Karpas-422 (cell line): ENCODE results near the gene URM1. TPM values are rescaled to one million over a fixed set of nuclear protein-coding genes. Genes with fewer than 3 reads are reported as not detected.

Experiments
- DNase-seq: peaks from one replicate; pipeline ENCODE4 v3.0.0-alpha.2; 2015
- H2AFZ ChIP-seq: fragments of 200-600 bp; sonication (generic); 2 replicates; pipeline ENCODE4 v1.6.1; 2014; ENCODE audit warnings: antibody characterized with exemption, low read length, mixed read lengths
- H3K27ac ChIP-seq: fragments of 200-600 bp; sonication (generic); 2 replicates; pipeline ENCODE4 v1.5.1; 2014; ENCODE audit warnings: mild to moderate bottlenecking, low read length, moderate library complexity
- H3K27me3 ChIP-seq: fragments of 200-600 bp; sonication (generic); 2 replicates; pipeline ENCODE4 v1.6.1; 2014; ENCODE audit warnings: low read length, mixed read lengths
- H3K36me3 ChIP-seq: fragments of 200-600 bp; sonication (generic); 2 replicates; pipeline ENCODE4 v1.6.1; 2014; ENCODE audit warnings: low read length, mixed read lengths; ENCODE audit not compliant: insufficient read depth
- H3K4me1 ChIP-seq: fragments of 200-600 bp; sonication (generic); 2 replicates; pipeline ENCODE4 v1.6.1; 2014; ENCODE audit warnings: mild to moderate bottlenecking, low read length, mixed read lengths
- H3K4me2 ChIP-seq: fragments of 200-600 bp; sonication (generic); 2 replicates; pipeline ENCODE4 v1.6.1; 2014; ENCODE audit warnings: low read length, low read depth, mild to moderate bottlenecking; ENCODE audit not compliant: poor library complexity, severe bottlenecking
- H3K4me3 ChIP-seq: fragments of 200-600 bp; sonication (generic); 2 replicates; pipeline ENCODE4 v1.5.1; 2014; ENCODE audit warnings: mild to moderate bottlenecking, antibody characterized with exemption, low read length, mixed read lengths
- H3K79me2 ChIP-seq: fragments of 200-600 bp; sonication (generic); 2 replicates; pipeline ENCODE4 v1.6.1; 2014; ENCODE audit warnings: mild to moderate bottlenecking, low read length, mixed read lengths
- H3K9ac ChIP-seq: fragments of 200-600 bp; sonication (generic); 2 replicates; pipeline ENCODE4 v1.6.0; 2014; ENCODE audit warnings: low read length
- H3K9me2 ChIP-seq: fragments of 200-600 bp; sonication (generic), shearing (Covaris generic); replicated peaks from 2 replicates; pipeline ENCODE4 v1.6.0; 2014; ENCODE audit warnings: mild to moderate bottlenecking, low read length, moderate library complexity; ENCODE audit not compliant: insufficient read depth
- H3K9me3 ChIP-seq: fragments of 300-700, 200-600 bp; sonication (generic); 2 replicates; pipeline ENCODE4 v1.6.1; 2014; ENCODE audit warnings: low read length, mixed read lengths
- H4K20me1 ChIP-seq: fragments of 200-600 bp; sonication (generic); 2 replicates; pipeline ENCODE4 v1.6.1; 2014; ENCODE audit warnings: mild to moderate bottlenecking, antibody characterized with exemption, low read length, low read depth; ENCODE audit not compliant: insufficient read depth
- total RNA-seq: library from RNA; depleted of rRNA; stranded (reverse); fragments of >200 nt; shearing (Covaris generic); gene quantifications from 2 replicates; pipeline ENCODE4 v1.2.3, GENCODE V29; 2014; ENCODE audit warnings: low replicate concordance

Gene URM1
- total RNA-seq, 1 experiment from 2014 or later: 22.7 TPM

DNA sequence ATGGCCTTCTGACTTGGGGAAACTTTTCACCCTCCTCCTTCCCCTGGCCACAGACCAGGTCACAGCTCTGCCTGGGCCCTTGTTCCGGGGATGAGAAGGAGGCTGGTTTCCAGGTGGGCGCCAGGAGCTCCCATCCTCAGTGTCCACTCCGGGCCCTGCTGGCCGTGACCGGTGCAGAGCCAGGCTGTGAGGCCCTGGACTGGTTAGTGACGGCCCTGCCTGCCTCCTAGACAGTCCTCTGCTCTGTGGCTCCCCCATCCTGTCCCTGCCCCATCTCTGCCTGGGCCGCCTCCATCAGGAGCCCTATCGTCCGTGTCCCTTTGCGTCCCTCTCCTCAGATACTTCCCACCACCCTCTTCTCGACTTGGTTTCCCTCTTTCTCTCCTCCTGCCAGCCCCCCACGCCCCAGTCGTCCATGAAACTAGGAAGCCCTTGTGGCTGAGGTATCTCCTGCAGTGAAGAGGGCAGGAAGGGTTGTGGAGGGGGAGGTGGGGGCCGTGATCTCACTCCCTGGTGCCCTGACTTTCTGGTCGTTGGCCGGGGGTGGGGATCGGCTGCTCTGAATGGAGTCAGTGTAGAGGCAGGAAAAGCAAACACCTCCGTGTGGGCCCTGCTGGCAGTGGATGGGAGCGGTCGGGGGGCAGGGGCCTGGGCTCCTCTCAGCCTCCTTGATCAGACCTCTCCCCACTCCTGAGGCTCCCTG lies 34.1 kb downstream of the URM1 start:
- Histone ChIP-seq H4K20me1 (no peaks in the 10 kb centered on the region), H3K9me2 (no peaks in the 10 kb centered on the region), H3K4me2 (no peak overlapping the region), H3K36me3 (no peaks in the 10 kb centered on the region), H3K79me2 (no peaks in the 10 kb centered on the region), H3K9me3 (no peaks in the 10 kb centered on the region), H3K4me1 (no peaks in the 10 kb centered on the region), H3K9ac (no peak overlapping the region), H3K27me3 (no peaks in the 10 kb centered on the region), H2AFZ (no peak overlapping the region), H3K4me3 (no peak overlapping the region), H3K27ac (no peak overlapping the region)
- no peak for DNase-seq

DNA sequence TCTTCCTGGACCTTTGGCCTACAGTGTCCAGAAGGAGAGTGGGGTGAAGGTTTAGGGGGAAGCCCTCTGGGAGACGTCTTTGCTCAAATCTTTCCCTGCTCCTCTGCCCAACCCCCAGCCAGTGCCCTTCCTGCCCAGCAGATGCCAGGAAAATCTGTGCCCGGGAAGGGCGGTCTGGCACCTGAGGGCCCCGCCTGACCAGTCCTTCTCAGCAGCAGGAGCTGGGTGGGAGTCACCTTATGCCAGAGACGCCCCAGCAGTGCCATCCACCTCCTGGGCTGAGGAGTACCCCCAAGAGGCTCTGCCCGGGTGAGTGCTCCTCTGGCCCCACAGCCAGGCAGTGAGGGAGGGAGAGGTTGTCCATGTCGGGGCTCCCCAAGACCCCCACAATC lies 34.6 kb downstream of the URM1 start:
- Histone ChIP-seq H3K4me2 (no peak overlapping the region), H3K79me2 (no peaks in the 10 kb centered on the region), H4K20me1 (no peaks in the 10 kb centered on the region), H3K9me3 (no peaks in the 10 kb centered on the region), H3K4me3 (no peak overlapping the region), H3K9ac (no peak overlapping the region), H3K9me2 (no peaks in the 10 kb centered on the region), H2AFZ (no peak overlapping the region), H3K27me3 (no peaks in the 10 kb centered on the region), H3K36me3 (no peaks in the 10 kb centered on the region), H3K27ac (no peak overlapping the region), H3K4me1 (no peaks in the 10 kb centered on the region)
- DNase-seq: no peak

DNA sequence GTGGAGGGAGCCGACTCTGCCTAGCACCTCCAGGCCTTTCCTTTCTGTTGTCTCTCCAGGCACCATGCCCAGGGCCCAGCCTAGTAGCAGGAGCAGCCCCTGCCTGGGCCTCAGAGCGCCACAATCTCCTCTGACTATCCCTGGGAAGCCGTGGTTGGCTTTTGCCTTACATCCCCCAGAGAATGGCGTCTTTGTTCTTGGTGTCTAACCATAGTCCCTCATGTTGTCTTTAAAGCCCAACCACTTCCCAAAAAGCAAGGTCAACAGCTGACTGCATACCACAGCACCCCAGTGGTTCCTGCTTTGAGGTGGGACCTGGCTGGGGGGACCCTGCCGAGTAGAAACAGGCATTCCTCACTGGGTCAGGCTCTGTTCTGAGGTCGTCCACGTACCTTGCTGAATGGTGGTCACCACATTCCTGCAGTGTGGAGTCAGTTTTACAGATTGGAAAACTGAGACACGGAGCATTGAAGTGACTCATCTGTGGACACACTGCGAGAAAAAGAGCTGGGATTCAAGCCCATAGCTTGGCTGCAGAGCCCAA lies 35.7 kb downstream of the URM1 start:
- H3K9me3 ChIP-seq: no peaks in the 10 kb centered on the region
- H2AFZ ChIP-seq: 0 out of 2 replicates have a peak overlapping the region, but pooled peaks have one; percentile 36
- no peak overlapping the region for H3K9ac ChIP-seq
- H3K27ac ChIP-seq: no peak overlapping the region
- no peak for DNase-seq
- no peaks in the 10 kb centered on the region for H3K36me3 ChIP-seq
- H3K4me2 ChIP-seq: no peak overlapping the region
- H3K27me3 ChIP-seq: no peaks in the 10 kb centered on the region
- no peak overlapping the region for H3K4me3 ChIP-seq
- no peaks in the 10 kb centered on the region for H3K9me2 ChIP-seq
- no peaks in the 10 kb centered on the region for H3K4me1 ChIP-seq
- no peaks in the 10 kb centered on the region for H3K79me2 ChIP-seq
- no peaks in the 10 kb centered on the region for H4K20me1 ChIP-seq

DNA sequence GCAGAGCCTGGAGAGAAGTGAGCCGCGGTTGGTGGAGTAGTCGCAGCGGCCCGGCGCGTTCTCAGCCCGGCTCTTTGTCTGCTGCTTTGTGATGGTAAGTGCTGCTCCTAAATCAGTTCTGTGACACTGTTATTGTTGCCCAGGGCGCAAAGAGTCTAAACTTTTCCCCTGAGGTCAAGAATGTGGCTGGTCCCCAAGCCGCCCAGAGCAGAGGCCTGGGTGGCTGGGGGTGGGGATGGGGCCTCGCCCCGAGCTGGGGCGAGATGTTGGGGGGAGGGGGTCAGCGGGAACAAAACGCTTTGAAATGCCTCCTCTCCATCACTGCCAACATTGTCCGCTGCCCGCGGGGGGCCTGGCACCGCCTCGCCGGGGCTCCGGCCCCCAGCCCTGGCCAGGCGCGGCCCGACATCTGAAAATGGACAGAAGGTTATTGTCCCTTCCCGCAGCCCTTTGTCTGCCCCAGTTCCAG lies 37.8 kb downstream of the URM1 start:
- no peak overlapping the region for H3K27ac ChIP-seq
- no peak overlapping the region for H3K4me3 ChIP-seq
- no peaks in the 10 kb centered on the region for H3K27me3 ChIP-seq
- no peak for DNase-seq
- H3K79me2 ChIP-seq: no peaks in the 10 kb centered on the region
- H2AFZ ChIP-seq: no peak overlapping the region
- no peaks in the 10 kb centered on the region for H3K9me2 ChIP-seq
- no peaks in the 10 kb centered on the region for H3K9me3 ChIP-seq
- H3K9ac ChIP-seq: no peak overlapping the region
- H3K4me1 ChIP-seq: 0 out of 2 replicates have a peak, but pooled peaks cover 5% of the 10 kb centered on the region
- H3K4me2 ChIP-seq: no peak overlapping the region
- no peaks in the 10 kb centered on the region for H4K20me1 ChIP-seq
- H3K36me3 ChIP-seq: no peaks in the 10 kb centered on the region

DNA sequence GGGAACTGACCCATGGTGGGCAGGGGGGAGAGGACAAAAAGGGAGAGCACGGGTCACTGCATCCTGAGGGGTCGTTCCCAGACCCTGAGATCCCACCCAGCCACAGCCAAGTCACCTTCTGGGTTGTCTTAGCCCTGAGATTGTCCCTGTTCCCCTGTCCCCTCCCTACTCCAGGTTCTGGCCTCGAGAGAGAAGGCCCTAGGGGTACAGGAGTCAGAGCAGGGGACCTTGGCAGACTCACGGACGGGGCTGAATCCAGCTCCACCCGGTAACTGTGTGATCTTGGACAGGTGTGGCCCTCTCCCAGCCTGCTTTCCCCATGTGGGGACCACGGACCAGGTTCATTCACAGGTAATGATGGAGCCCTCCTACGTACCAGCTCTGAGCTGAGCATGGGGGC lies 38.3 kb downstream of the URM1 start:
- H3K27ac ChIP-seq: no peak overlapping the region
- no peak overlapping the region for H3K4me3 ChIP-seq
- no peaks in the 10 kb centered on the region for H3K9me2 ChIP-seq
- H3K9ac ChIP-seq: no peak overlapping the region
- H4K20me1 ChIP-seq: no peaks in the 10 kb centered on the region
- no peak for DNase-seq
- H3K27me3 ChIP-seq: no peaks in the 10 kb centered on the region
- H2AFZ ChIP-seq: no peak overlapping the region
- H3K79me2 ChIP-seq: no peaks in the 10 kb centered on the region
- no peaks in the 10 kb centered on the region for H3K36me3 ChIP-seq
- no peaks in the 10 kb centered on the region for H3K9me3 ChIP-seq
- H3K4me2 ChIP-seq: no peak overlapping the region
- H3K4me1 ChIP-seq: 0 out of 2 replicates have a peak, but pooled peaks cover 5% of the 10 kb centered on the region

DNA sequence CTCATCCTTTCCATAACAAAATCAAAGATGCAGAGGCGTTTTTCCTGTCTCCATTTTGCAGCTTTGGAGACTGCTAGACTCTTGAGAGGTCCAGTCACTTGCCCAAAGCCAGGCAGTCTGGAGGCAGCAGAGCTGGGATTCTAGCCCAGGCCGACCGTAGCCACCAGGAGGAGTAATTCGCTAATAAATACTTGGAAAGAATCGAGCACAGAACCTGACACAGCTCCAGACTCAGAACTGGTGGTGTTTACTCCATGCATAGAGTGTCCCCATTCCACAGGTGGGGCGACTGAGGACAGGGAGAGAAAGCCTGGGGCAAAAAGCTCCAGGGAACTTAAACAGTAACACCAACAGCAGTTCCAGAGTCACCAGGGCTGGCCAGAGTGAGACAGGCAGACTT lies 38.8 kb downstream of the URM1 start:
- Histone ChIP-seq H3K4me3 (no peak overlapping the region), H4K20me1 (no peaks in the 10 kb centered on the region), H3K27ac (no peak overlapping the region), H3K79me2 (no peaks in the 10 kb centered on the region), H3K4me1 (0 out of 2 replicates have a peak, but pooled peaks cover 5% of the 10 kb centered on the region), H3K4me2 (no peak overlapping the region), H3K9me2 (no peaks in the 10 kb centered on the region), H3K27me3 (no peaks in the 10 kb centered on the region), H2AFZ (no peak overlapping the region), H3K9ac (no peak overlapping the region), H3K36me3 (no peaks in the 10 kb centered on the region), H3K9me3 (no peaks in the 10 kb centered on the region)
- DNase-seq: no peak

DNA sequence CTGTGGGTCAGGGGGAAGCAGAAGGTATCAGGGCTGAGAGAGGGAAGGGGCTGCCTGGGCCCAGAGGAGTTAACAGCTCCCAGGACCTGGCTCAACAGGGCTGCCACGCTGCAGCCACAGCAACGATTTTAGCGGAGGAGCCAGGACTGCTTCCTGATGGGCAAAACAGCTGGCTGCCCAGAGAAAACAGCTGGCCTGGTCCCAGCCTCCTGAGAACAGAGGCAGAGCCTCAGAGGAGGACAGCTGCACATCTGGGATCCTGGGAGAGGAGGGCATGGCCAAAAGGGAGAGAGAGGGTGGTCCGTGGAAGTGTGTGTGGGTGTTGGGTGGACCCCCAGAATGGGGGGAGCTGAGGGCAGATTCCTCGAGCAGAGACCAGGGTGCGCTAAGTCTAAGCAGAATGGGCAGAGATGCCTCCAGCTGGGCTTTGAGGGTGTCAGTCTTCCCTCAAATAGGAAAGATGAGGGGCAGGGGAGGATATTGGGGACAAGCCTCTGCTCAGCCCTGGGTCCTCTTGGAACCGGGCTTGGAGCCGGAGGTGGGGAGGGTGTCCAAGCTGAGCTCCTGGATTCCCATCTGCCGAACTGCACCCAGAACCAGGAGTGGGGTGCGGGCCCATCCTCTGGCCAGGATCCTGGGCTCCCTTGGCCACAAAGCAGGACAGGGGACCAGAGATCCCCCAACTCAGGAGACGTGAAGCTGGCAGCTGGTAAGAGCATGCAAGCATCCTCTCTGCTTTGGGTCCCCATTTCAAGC lies 40.4 kb downstream of the URM1 start:
- no peak for DNase-seq
- no peaks in the 10 kb centered on the region for H3K9me3 ChIP-seq
- H3K27me3 ChIP-seq: no peaks in the 10 kb centered on the region
- no peaks in the 10 kb centered on the region for H4K20me1 ChIP-seq
- no peak overlapping the region for H3K4me3 ChIP-seq
- H3K36me3 ChIP-seq: no peaks in the 10 kb centered on the region
- H3K9me2 ChIP-seq: no peaks in the 10 kb centered on the region
- H3K79me2 ChIP-seq: no peaks in the 10 kb centered on the region
- no peak overlapping the region for H3K27ac ChIP-seq
- H2AFZ ChIP-seq: no peak overlapping the region
- no peak overlapping the region for H3K9ac ChIP-seq
- H3K4me1 ChIP-seq: peaks cover 11% of the 10 kb centered on the region
- no peak overlapping the region for H3K4me2 ChIP-seq

DNA sequence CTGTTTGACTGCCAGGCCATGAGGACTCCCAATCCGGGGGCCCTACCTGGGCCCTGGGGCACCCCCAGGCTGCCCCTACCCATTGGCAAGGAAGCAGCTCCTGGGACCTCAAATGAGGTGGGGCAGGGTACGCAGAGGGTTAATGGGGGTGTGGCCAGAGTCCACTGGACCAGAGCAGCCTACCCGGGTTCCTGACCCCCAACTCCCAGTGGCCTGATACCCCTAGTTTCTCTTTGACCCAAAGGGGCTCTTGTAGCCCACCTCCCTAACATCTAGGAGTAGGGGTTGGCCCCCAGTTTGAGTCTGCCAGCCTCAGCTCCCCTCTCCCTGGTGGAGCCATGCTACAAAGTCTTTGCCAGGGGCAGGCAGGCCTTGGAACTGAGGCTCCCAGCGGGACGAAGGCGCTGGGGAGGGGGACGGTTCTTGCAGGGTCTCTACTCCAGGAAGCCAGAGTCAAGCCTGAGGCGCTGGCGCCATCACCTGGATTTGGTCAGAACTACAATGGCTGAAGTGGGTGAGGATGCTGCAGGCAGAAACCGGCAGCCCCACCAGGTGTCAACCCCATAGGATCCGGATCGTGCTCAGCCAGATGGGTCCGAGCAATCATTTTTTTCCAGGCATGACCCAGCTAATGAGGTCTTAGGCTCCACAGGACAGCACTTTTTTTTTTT lies 41.1 kb downstream of the URM1 start:
- no peaks in the 10 kb centered on the region for H3K9me3 ChIP-seq
- H3K9ac ChIP-seq: no peak overlapping the region
- H3K4me1 ChIP-seq: peaks cover 14% of the 10 kb centered on the region
- DNase-seq: peak; percentile 93
- H3K9me2 ChIP-seq: no peaks in the 10 kb centered on the region
- H3K4me3 ChIP-seq: no peak overlapping the region
- H3K4me2 ChIP-seq: no peak overlapping the region
- no peaks in the 10 kb centered on the region for H3K79me2 ChIP-seq
- no peak overlapping the region for H2AFZ ChIP-seq
- no peak overlapping the region for H3K27ac ChIP-seq
- no peaks in the 10 kb centered on the region for H4K20me1 ChIP-seq
- H3K27me3 ChIP-seq: no peaks in the 10 kb centered on the region
- no peaks in the 10 kb centered on the region for H3K36me3 ChIP-seq
